ENCODE measurements around the gene CAMTA1. TPM values are rescaled to one million over a fixed set of nuclear protein-coding genes. Genes with fewer than 3 reads are reported as not detected.

CAMTA1 gene
- total RNA-seq, 1 experiment from 2014 or later = 69.5 TPM

DNA sequence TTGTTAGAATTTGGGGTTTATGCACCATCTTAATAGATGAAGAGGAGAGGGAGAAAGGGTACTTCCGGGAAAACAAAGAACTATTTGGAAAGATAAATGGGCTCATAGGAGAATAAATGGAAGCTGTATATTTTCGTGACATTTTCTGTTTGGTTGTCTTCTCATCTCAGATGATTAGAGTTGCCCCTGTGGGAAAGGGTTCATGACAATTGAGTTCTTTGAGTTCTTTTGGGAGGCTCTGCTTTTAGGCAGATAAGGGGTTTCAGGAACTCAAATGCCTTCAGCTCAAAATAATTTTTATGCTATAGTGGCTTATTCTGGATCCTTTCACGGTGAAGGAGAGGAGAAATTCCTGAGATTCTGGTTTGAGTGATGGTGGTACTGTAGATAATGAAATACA is 63.6 kb downstream of the CAMTA1 start:
- H2AFZ ChIP-seq (ENCODE audit: low read depth, low read length, poor library complexity, severe bottlenecking) = no peak overlapping the region
- H3K9me2 ChIP-seq (ENCODE audit: insufficient read depth) = no peaks in the 10 kb centered on the region
- no peaks in the 10 kb centered on the region; a peak in 1 of 4 replicates for H3K36me3 ChIP-seq (ENCODE audit: control insufficient read depth in 1 of 2, insufficient read depth in 2 of 2, low read length in 2 of 2)
- H4K20me1 ChIP-seq (ENCODE audit: insufficient read depth) = no peaks in the 10 kb centered on the region
- TF ChIP-seq, protein P1, sequence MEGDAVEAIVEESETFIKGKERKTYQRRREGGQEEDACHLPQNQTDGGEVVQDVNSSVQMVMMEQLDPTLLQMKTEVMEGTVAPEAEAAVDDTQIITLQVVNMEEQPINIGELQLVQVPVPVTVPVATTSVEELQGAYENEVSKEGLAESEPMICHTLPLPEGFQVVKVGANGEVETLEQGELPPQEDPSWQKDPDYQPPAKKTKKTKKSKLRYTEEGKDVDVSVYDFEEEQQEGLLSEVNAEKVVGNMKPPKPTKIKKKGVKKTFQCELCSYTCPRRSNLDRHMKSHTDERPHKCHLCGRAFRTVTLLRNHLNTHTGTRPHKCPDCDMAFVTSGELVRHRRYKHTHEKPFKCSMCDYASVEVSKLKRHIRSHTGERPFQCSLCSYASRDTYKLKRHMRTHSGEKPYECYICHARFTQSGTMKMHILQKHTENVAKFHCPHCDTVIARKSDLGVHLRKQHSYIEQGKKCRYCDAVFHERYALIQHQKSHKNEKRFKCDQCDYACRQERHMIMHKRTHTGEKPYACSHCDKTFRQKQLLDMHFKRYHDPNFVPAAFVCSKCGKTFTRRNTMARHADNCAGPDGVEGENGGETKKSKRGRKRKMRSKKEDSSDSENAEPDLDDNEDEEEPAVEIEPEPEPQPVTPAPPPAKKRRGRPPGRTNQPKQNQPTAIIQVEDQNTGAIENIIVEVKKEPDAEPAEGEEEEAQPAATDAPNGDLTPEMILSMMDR (IDR thresholded peaks at IDR 0.05 in 2 of 3, conservative IDR thresholded peaks at IDR 0.05 in 1 of 3; ENCODE audit: borderline replicate concordance in 1 of 3, insufficient read depth in 1 of 3, low read depth in 2 of 3, low read length in 2 of 3) = no peak
- TF ChIP-seq ELF1 (IDR thresholded peaks at IDR 0.05; ENCODE audit: borderline replicate concordance, low read depth) = no peak
- no peak for TF ChIP-seq TCF7L2 (IDR thresholded peaks at IDR 0.05; ENCODE audit: borderline replicate concordance, extremely low read depth, insufficient read depth, insufficient read length)
- TF ChIP-seq SP1 (IDR thresholded peaks at IDR 0.05; ENCODE audit: low read depth) = no peak
- no peak for TF ChIP-seq SRF (IDR thresholded peaks at IDR 0.05; ENCODE audit: low read depth)
- TF ChIP-seq, protein P2, sequence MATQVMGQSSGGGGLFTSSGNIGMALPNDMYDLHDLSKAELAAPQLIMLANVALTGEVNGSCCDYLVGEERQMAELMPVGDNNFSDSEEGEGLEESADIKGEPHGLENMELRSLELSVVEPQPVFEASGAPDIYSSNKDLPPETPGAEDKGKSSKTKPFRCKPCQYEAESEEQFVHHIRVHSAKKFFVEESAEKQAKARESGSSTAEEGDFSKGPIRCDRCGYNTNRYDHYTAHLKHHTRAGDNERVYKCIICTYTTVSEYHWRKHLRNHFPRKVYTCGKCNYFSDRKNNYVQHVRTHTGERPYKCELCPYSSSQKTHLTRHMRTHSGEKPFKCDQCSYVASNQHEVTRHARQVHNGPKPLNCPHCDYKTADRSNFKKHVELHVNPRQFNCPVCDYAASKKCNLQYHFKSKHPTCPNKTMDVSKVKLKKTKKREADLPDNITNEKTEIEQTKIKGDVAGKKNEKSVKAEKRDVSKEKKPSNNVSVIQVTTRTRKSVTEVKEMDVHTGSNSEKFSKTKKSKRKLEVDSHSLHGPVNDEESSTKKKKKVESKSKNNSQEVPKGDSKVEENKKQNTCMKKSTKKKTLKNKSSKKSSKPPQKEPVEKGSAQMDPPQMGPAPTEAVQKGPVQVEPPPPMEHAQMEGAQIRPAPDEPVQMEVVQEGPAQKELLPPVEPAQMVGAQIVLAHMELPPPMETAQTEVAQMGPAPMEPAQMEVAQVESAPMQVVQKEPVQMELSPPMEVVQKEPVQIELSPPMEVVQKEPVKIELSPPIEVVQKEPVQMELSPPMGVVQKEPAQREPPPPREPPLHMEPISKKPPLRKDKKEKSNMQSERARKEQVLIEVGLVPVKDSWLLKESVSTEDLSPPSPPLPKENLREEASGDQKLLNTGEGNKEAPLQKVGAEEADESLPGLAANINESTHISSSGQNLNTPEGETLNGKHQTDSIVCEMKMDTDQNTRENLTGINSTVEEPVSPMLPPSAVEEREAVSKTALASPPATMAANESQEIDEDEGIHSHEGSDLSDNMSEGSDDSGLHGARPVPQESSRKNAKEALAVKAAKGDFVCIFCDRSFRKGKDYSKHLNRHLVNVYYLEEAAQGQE (IDR thresholded peaks at IDR 0.05; ENCODE audit: low read depth) = no peak
- no peak for TF ChIP-seq RAD21 (IDR thresholded peaks at IDR 0.05; ENCODE audit: low read depth)
- TF ChIP-seq YY1 (IDR thresholded peaks at IDR 0.05; ENCODE audit: extremely low read depth, insufficient replicate concordance, low read depth, low read length) = no peak
- no peak for TF ChIP-seq ZFX (IDR thresholded peaks at IDR 0.05)
- no peak for TF ChIP-seq CEBPB (IDR thresholded peaks at IDR 0.05; ENCODE audit: low read depth)
- TF ChIP-seq ZNF274 (IDR thresholded peaks at IDR 0.05; ENCODE audit: low read depth, low read length) = no peak
- TF ChIP-seq, protein P3, sequence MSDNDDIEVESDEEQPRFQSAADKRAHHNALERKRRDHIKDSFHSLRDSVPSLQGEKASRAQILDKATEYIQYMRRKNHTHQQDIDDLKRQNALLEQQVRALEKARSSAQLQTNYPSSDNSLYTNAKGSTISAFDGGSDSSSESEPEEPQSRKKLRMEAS (IDR thresholded peaks at IDR 0.05) = no peak
- DNase-seq (ENCODE audit: low read depth, low spot score) (no peak), ATAC-seq (no peak)
- no peaks in the 10 kb centered on the region for H3K27me3 ChIP-seq (ENCODE audit: insufficient read depth, low read length)
- intact Hi-C loops (cut with micrococcal nuclease) = no loop called here
- no peaks in the 10 kb centered on the region for H3K9me3 ChIP-seq (ENCODE audit: control insufficient read depth in 1 of 2, insufficient read depth in 1 of 2, low read depth in 1 of 2, low read length in 2 of 2)
- ChIA-PET POLR2A (no interaction called here), CTCF (no interaction called here), RAD21 (ENCODE audit: low non-redundant PET in 1 of 2, low total read pairs in 2 of 2, uncharacterized antibody in 2 of 2, unreplicated experiment in 2 of 2) (no interaction called here)
- no TSS peak for BruUV-seq (replicated peaks)
- no peak overlapping the region for H3K4me3 ChIP-seq (replicated peaks in 1 of 2; ENCODE audit: low read depth in 1 of 2, low read length in 2 of 2)
- no peak overlapping the region for H3K27ac ChIP-seq (ENCODE audit: low read depth, low read length)
- no peak overlapping the region for H3K9ac ChIP-seq (ENCODE audit: low read length)
- no peaks in the 10 kb centered on the region for H3K4me1 ChIP-seq (ENCODE audit: control insufficient read depth in 1 of 2, insufficient read depth in 2 of 2, low read length in 2 of 2)
- H3K4me2 ChIP-seq (ENCODE audit: low read length) = no peak overlapping the region
- 0 out of 2 replicates have a peak, but pooled peaks cover 7% of the 10 kb centered on the region for H3K79me2 ChIP-seq (ENCODE audit: insufficient read depth, low read length)

Measured in HCT116 (cell line).